OCI-M1 (cell line): ENCODE results near the gene MUC13.

Source experiments
- DNase-seq: peaks from one replicate; lab custom pipeline; 2025; lab: John Stamatoyannopoulos, UW

The MUC13 gene

DNA sequence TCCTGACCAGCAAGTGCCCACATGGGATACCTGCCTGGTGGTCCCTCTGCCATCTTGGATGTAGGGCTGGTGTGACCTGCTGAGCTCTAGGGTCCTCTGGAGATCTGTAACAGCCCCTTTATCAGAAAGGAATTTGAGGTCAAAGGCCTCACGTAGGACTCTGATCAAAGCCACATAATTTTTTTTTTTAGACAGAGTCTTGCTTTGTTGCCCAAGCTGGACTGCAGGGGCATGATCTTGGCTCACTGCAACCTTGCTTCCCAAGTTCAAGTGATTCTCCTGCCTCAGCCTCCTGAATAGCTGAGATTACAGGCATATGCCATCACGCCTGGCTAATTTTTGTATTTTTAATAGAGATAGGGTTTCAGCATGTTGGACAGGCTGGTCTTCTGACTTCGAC lies 56.9 kb downstream of the MUC13 start:
- no peak for DNase-seq

DNA sequence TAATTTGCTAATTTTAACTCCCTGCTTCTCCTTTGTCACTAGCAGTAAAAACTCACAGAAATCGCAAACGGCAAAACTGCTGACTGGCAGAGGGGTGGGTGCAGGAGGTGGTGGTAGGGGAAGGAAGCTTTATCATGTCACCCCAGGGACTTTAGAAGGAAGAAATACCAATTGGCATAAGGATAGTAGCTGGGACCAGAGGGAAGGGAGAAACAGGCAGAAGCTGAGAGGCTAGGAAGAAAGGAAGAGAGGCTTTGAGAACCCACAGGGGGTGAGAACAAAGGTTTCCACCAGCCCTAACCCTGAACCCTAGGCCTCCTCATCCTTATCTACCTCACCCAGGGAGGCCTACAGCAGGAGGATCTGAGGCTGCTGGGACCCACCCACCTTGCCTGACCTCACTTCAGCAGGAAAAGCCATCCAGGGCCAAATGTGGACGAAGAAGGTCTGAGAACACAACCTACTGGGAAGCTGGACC lies 58.1 kb downstream of the MUC13 start:
- no peak for DNase-seq

DNA sequence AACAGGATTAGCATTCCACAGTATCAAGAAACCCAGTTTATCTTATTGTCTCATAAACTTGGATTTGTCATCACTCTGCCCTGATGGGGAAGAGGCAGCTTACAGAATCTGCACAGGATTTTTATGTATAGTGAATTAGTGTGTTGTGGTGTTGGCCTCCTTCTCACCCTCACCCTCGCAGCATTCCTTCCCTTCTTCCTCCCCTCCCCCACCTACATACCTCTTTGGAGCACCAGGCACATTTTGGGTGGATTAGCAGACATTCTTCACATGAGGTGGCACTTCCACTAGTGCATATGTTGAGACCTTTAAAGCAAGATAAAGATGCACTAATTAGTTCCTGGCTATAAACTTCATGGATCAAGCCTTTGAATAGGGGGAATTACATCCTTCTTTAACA lies 61.3 kb downstream of the MUC13 start:
- DNase-seq = no peak

DNA sequence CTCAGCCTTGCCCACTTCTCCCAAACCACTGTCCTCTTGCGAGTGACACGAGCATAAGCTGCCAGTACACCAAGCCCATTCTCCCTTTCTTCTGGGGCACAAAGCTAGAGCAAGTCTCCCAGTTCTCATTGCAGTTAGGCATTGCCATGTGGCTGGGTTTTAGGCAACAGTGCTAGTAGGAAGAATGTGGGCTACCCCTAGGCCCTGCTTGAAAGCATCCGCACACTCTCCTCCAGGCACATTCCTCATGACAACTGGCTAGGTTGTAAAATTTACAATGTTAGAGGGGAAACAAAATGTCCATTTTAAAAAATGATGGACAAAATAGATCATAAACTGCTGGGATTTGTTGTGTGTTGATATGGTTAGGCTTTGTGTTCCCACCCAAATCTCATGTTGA lies 67.0 kb downstream of the MUC13 start:
- DNase-seq = no peak

DNA sequence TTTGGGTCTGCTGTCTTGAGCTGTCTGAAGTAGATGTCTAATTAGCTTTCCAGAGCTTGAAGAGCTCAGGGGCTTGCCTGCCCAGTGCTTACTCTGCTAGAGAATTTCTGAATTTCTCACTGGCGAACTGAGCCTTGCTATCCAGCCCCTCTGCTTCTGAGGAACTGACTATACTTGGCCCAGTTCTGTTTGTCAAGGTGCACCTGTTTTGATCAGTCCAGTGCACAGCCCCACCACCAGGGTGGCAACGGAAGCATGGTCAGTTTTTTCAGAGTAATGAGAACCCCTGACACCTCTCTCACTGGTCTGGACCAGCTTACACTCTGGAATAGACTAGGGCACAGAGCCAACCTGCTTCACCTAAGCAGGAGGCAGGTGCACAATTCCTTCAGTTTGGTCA lies 72.5 kb downstream of the MUC13 start:
- no peak for DNase-seq

DNA sequence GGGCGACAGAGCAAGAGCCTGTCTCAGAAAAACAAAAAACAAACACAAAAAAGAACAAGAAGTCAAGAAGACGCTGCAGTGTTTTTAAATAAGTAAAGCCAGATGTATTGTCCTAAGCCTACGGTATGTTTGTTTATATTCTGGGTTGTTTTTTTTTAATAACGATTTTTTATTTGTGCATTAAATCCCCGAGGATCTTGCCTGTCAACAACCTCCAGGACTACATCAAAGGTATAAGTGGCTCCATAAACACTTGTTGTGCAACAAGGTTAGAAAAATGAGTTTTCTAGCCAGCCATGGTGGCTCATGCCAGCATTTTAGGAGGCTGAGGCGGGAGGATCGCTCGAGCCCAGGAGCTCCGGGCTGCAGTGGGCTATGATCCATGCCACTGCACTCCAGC lies 73.5 kb downstream of the MUC13 start:
- no peak for DNase-seq

DNA sequence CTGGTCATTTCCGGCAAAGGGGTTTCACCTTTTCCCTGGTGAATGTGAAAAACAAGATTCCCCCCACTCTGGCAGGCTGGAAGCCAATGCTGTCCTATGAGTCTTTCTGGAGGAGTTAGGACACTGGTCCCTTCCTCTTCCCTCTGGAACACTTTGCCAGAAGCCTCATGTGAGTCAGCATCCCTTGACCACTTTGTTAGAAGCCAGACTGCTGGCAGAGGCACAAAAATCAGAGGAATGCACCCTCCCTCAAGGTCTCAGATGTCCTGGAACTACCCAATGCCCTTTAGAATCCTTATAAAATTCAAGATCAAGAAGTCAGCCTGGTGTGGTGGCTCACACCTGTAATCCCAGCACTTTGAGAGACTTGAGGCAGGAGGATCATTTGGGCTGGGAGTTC lies 74.0 kb downstream of the MUC13 start:
- no peak for DNase-seq

DNA sequence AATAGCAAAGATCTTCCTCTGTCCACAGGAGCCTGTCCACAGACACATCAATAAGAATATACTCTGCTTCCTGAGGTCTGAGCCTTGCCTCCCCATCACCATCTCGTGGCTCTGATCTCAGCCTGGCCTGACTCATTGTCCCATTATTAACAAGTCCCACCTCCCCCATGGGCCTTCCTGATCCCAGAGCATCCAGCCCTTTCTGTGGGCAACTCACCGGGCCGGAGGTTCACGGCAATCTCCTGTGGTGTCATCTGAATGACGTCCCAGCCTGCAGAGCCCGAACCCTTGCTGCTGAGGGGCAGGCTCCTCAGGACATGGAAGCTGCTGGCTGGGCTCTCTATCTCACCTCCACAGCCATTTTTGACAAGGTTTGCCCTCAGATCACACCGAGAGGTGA lies 75.5 kb downstream of the MUC13 start:
- no peak for DNase-seq

DNA sequence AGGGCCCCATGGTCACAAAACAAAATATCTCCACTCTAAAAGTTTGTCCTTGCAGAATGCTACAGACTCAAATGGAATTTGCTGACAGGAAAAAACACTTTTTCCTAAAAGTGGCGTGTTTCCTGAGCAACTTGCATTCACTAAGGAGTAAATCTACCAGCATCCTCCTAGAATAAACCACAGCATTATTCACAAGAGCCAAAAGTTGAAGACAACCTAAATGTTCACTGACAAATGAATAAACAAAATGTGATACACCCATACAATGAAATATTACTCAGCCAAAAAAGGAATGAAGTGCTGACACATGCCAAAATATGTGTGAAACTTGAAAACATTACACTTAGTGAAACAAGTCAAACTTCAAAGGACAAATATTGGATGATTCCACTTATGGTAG lies 76.3 kb downstream of the MUC13 start:
- no peak for DNase-seq

DNA sequence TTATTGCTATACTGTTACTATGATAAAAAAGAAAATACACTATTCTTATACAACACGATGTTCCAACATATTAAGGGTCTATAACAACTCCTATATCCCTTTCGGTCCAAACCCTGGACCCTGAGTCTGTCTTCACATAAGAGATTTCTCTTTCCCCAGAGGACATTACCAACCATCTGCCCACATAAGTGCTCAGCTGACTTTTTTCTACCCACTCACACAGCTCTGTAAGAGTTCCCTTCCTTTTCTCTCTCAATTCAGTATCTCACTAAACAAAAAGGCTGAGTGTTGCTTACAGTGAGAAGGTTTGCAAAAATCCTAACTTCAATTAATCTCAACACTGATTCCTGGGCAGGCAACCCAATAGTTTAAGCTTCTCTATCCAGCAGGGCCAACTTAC lies 77.9 kb downstream of the MUC13 start:
- DNase-seq = no peak
